HG03342 (cell line): ENCODE measurements around the gene TTC39B.
A peak's percentile ranks its signal among the peaks of the same experiment; 100 is the strongest.

Source experiments
- ATAC-seq: cut with Tn5 transposase; IDR thresholded peaks from one replicate; pipeline ENCODE4 v1.9.1; 2021; ENCODE audit warnings: mild to moderate bottlenecking, moderate library complexity; ENCODE audit not compliant: unreplicated experiment

The TTC39B gene

DNA sequence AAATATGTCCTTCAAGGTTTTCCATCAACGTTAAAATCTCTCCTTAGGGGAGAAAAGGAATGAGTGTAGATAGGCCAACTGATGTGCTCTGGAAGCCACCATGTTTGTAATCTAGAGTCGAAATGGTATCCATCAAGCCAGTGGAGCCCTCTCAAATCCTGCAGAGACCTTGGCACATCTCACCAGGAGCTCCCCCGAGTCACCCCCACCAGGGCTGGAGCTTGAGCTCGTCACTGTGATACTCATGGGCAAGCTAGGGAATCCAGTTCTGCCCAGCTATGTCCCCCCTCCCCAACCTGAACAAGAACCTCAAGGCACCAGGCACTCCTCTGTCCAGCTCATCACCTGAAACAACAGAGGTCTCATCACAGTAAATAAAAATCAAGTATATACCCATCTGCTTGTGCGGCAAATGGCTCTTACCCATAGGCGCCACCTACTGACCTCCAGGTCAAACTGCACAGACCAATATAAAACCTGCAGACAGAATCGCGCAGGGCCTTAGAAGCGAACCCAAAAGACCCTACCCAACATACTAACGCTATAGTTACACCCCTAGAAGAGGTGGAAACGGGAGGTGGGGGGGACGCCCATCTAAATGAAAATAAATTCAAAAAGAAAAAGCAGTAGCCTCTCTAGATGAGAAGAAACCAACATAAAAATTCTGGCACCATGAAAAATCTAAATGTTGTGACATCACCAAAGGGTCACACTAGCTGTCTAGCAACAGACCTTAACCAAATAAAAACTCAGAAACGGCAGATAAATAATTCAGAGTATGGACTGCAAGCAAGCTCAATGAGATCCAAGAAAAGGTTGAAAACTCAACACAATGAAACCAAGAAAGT is 75.0 kb downstream of the TTC39B start:
- ATAC-seq, result peak; percentile 55

GRCh38 chr9:15229409-15229808 is 77.6 kb downstream of the TTC39B start:
- ATAC-seq, result no peak

DNA sequence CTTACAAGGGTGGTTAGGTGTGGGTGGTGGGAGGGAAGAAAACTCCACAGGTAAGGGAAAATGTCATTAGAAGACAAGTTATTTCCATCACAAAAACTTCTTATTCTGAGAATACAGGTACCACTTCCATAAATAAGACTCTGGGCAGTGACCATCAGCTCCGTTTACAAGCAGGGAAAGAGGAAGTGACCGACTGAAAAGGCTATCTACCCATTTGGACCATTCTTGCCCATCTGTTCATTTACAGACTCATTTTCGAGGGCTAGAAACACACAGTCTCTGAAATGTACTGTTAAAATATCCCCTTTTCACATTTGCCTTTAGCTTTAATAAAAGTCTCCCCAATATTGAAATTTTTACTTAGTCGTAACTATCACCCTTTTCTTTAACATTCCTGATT is 79.5 kb downstream of the TTC39B start:
- ATAC-seq, result no peak

- ATAC-seq, result no peak
These were observed 81.4 kb downstream of the TTC39B start for GRCh38 chr9:15225564-15226126.

DNA sequence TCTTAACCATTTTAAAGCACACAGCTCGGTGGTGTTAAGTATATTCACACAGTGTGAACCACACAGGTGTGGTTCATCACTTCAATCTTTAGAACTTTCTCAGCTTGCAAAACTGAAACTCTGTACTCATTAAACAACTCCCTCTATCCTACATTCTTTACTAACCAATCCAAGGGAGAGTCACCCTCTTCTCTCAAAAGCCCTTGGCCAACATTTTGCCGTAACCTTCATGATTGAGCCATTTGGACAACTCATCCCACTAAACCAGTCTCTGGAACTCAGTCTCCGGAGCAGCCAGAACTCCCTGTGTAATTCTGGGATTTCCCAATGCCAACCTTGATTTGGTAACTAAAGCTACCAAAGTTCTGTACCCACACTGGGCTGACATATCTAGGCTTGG is 84.7 kb downstream of the TTC39B start:
- ATAC-seq, result no peak

DNA sequence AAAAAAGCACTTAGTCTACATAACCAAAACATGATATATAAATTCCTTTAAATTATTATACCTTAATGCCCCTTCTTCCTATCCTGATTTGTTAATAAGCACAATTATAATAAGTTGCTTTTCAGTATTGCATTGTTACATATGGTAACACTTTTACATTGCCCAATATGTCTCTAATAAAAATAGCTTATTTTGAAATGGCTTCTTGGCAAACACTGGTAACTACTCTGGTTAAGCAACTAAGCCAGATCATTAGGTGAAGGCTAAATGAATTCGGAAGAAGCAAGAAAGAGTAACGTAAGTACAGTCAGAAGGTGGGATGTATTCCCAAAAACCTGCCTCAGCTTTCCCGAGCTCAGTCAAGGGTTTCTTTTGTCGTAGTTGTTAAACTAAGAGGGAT is 85.3 kb downstream of the TTC39B start:
- no peak for ATAC-seq

DNA sequence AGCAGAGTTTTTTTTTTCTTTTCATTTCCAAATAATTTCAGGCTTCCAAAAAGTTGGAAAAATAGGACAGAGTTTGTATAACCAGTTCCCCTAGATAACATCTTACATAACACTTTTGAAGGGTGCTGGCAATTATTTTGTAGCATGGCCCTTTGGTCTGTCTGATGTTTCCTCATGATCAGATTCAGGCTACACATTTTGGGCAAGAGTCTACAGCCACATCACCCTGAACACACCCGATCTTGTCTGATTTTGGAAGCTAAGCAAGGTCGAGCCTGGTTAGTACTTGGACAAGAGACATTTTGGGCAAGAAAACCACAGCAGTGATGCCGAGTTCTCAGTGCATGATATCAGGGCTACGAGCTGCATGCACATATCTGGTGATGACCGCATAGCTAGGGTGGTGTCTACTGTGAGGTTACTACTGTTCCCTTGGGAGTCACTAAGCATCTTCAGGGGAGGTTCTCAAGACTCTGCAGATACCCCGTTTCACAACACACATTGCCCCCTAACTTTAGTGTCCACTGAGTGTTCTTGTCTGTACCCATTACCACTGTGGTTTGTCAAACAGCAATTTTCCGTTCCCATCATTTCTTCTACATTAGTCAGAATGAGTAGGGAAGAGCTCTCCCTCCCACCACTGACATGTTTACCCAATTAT is 86.2 kb downstream of the TTC39B start:
- no peak for ATAC-seq

- ATAC-seq, result no peak
These were observed 87.5 kb downstream of the TTC39B start for GRCh38 chr9:15219546-15219945.

DNA sequence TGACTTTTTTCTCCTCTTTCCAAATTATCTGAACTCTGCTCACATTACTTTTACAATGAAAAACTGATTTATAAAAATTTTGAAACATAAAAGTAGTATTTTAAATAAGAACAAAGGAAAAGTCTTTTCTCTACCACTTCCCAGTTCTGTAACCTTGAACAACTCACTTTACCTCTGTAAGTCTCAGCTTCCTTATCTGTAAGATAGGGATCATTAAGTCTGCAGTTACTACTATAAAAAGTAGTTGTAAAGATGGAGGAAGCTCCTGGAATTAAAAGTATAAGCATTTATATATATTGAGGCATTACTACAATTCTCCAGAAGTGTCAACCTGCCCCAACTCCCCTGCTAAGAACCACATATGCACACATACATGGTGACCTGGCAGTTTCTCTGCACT is 88.0 kb downstream of the TTC39B start:
- ATAC-seq, result no peak

GRCh38 chr9:15213249-15213648 is 93.8 kb downstream of the TTC39B start:
- no peak for ATAC-seq

DNA sequence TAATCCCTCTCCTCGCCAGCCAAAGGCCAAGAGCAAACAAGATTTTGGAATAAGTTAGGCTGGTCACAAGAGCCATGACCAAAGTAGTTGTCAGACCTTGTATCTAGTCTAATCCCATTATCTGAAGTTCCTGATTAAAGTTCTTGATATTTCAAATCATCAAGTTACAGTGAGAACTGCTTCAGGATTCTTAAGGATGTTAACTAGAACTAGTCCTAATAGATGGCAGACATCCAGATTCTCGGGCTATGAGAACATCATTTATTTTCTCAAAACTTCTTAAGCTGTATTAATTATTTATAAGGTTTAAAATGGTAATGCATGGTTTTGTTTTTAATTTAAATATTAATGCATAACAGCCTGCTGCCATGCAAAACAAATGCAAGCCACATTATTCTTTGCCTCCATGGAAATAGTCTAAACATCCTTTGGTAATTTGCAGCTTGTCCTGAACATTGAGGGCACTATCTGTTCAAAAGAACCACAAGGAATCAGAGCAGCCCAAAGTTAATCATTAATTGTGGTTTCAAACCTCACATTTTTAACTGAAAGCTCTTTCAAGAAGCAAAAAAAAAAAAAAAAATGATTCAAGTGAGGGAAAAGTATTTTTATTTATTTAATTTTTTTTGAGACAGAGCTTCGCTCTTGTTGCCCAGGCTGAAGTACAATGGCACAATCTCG is 95.1 kb downstream of the TTC39B start:
- ATAC-seq, result peak; percentile 16

DNA sequence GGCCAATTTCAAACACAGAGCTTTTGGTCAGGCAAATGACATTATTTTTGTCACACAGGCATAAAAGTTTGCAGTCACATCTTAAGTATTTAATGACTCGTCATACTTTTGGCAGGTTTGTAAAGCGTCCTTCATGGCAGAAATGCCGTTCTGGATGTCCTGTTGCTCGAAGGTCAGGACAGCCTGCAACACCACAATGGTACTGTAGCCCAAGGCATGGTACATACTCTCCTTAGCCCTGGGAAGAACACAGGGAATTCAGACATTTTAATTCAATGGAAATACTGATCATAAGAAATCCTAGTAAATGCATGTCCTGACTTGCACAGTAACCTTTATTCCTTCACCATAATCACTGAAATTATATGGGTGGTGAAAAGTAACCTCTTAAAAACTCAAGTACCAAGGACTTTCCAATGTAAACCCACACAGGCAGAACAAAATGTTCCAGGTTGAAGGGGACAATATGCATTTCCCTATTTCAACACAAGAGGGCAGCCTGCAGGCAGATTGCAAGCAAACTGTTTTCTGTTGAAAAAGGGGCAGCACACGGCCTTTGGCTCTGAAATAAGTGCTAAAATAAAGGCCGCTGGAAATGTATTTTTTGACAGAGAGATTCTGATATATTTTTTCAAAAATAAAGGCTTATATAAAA is 95.7 kb downstream of the TTC39B start:
- ATAC-seq, result peak; percentile 80

GRCh38 chr9:15206903-15207696 is 99.9 kb downstream of the TTC39B start:
- ATAC-seq, result no peak

- ATAC-seq, result no peak
These were observed 101.2 kb downstream of the TTC39B start for GRCh38 chr9:15205632-15206420.

DNA sequence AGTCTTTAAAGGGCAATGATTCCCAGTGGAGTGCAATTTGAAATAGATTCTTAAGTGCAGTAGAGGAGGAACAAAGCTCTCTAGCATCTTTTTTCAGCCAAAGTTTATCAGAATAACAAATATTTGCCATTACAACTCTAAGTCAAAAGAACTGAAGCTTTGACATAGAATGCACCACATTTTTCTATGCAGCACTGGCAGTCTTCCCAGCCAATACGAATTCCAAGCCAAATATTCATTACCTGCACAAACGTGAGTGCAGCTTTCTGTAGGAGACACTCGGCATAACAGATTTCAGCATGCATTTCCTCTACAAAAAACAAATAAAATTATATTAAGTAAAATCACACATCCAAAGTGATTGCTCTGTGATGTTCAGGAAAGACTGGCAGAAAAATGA is 103.4 kb downstream of the TTC39B start:
- ATAC-seq, result no peak

- no peak for ATAC-seq
These were observed 106.9 kb downstream of the TTC39B start for GRCh38 chr9:15200111-15200510.

DNA sequence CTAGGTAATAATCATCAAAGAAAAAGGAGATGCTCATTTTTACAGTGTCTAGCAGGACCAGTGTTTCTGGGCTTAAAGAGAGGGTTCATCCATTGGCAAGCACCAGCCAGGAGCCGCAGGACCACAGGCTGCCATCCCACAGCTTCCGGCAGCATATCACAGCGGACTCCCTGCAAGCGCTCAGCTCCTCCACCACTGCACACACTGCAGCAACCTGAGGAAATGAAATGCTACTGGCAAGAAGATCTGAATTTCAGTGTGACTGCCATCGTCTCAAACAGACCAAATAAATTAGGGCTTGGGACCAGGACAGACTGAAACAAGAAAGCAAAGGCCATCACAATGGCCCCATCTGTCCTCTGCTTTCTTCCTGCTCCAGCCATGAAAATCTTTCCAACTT is 114.2 kb downstream of the TTC39B start:
- ATAC-seq, result no peak

- peak; percentile 90 for ATAC-seq
These were observed 115.6 kb downstream of the TTC39B start for GRCh38 chr9:15191378-15191777.

DNA sequence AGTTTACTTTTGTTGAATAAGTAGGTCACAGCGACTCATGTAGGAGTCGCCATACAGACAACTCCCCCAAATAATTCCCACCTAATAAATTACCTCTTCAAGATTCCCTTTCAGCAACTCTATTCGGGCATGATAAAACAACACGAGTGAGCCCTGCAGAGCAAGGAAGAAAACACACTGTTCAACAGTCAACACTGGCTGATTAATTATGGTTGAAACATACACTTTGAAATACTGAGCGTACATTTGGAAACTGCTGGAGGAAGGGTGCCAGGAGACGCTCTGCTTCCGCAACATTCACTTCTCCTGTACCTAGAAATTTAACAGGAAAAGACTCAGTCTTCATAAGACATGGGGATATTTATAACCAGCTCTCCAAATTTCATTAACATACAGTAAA is 117.5 kb downstream of the TTC39B start:
- no peak for ATAC-seq
